Transverse colon (tissue), 4 donors: ENCODE measurements around the gene DKK1. TPM values are rescaled to one million over a fixed set of nuclear protein-coding genes. Genes with fewer than 3 reads are reported as not detected.

Experiments used
- DNase-seq: peaks from one replicate; pipeline ENCODE4 v3.0.0-alpha.2; 2019
- H3K27ac ChIP-seq, 4 donors: fragments of 200-600 bp; sonication (generic); 2 replicates each; pipeline ENCODE4 v1.5.1; 2016 to 2018; ENCODE audit warnings: inconsistent platforms in 4 of 4
- H3K27me3 ChIP-seq: fragments of 200-600 bp; sonication (generic); 2 replicates; pipeline ENCODE4 v1.5.1; 2017; ENCODE audit warnings: inconsistent platforms
- H3K36me3 ChIP-seq, 4 donors: fragments of 200-600 bp; sonication (generic); 2 replicates each; pipeline ENCODE4 v1.5.1; 2017 to 2019; ENCODE audit warnings: inconsistent platforms in 4 of 4
- H3K4me1 ChIP-seq, 4 donors: fragments of 200-600 bp; sonication (generic); 2 replicates each; pipeline ENCODE4 v1.5.1; 2017 to 2020; ENCODE audit warnings: inconsistent platforms in 4 of 4
- H3K4me3 ChIP-seq, 4 donors: fragments of 200-600 bp; sonication (generic); 1 replicate in 1 of 4; 2 replicates in 3 of 4; pipeline versions ENCODE4 v1.5.1 to v1.6.1; 2017 to 2019; ENCODE audit warnings: inconsistent platforms in 4 of 4
- H3K9me3 ChIP-seq, 2 donors: fragments of 200-600 bp; sonication (generic); 2 replicates each; pipeline ENCODE4 v1.5.1; 2017 to 2019; ENCODE audit warnings: inconsistent platforms in 2 of 2
- CTCF ChIP-seq, 5 experiments: fragments of 200-600 bp in 3 of 5; fragments of 450-650 bp in 2 of 5; sonication (generic) in 3 of 5; IDR thresholded peaks; 1 replicate in 2 of 5; 2 replicates in 3 of 5; pipeline ENCODE4 v1.5.1; 2016 to 2017; ENCODE audit warnings: antibody characterized with exemption in 5 of 5, inconsistent platforms in 3 of 5, mild to moderate bottlenecking in 2 of 5, moderate library complexity in 1 of 5
- EP300 ChIP-seq: sonication (generic); formaldehyde crosslinking; IDR thresholded peaks from one replicate; pipeline ENCODE4 v1.6.1; 2017; ENCODE audit warnings: antibody characterized with exemption, low read depth
- POLR2A ChIP-seq: fragments of 450-650 bp; IDR thresholded peaks from one replicate; pipeline ENCODE4 v1.6.1; 2016; ENCODE audit warnings: antibody characterized with exemption, mild to moderate bottlenecking, moderate library complexity
- POLR2AphosphoS5 ChIP-seq, 3 donors: sonication (generic); formaldehyde crosslinking; IDR thresholded peaks; one replicate each; pipeline ENCODE4 v1.6.1; 2016; ENCODE audit warnings: antibody characterized with exemption in 3 of 3
- WGBS, 2 donors: methylation state at CpG; one replicate each; pipeline ENCODE4 v1.1.5; 2018; ENCODE audit warnings: low coverage in 1 of 2; 5-methylcytosine and 5-hydroxymethylcytosine counted together
- in situ Hi-C, 4 donors: fragments of 200-750 bp; cut with MboI; loops; one replicate each; pipeline versions ENCODE4 v1.15.0 to v1.15.1; 2017; ENCODE audit warnings: low sequenced_read_pairs in 3 of 4, low pct_ligation_motif_present in 1 of 4, low pct_unique_long_range_greater_than_20kb in 1 of 4
- intact Hi-C: fragments of 100-400 bp; cut with DNase I; formaldehyde crosslinking; loops from one replicate; pipeline ENCODE4 v1.15.1; 2023; ENCODE audit warnings: low total_unique reads
- total RNA-seq, 4 donors: library from RNA; depleted of rRNA; stranded (reverse); fragments of >200 nt; gene quantifications; one replicate each; pipeline ENCODE4 v1.1.0, GENCODE V29; 2016

DKK1 gene
- total RNA-seq, 4 donors from 2014 or later = 0.27 TPM; not detected in 3

- TF ChIP-seq POLR2AphosphoS5 (IDR thresholded peaks at IDR 0.05) (no peak), CTCF (IDR thresholded peaks at IDR 0.05) (no peak), EP300 (no peak), POLR2A (no peak)
- no peak overlapping the region for H3K27ac ChIP-seq
- H3K27me3 ChIP-seq = no peaks in the 10 kb centered on the region
- no peaks in the 10 kb centered on the region for H3K4me1 ChIP-seq
- 84 to 86% methylated on average over 1 of the region's 1 CpG for WGBS, 2 donors
- H3K9me3 ChIP-seq = no peaks in the 10 kb centered on the region
- H3K4me3 ChIP-seq = no peak overlapping the region
- DNase-seq = no peak
- no peaks in the 10 kb centered on the region for H3K36me3 ChIP-seq
- in situ Hi-C loops = no loop called here
- intact Hi-C loops = no loop called here
Measured at GRCh38 chr10:52322323-52322722, 8.2 kb downstream of the DKK1 start.

GRCh38 chr10:52322936-52323335 is 8.9 kb downstream of the DKK1 start:
- in situ Hi-C loops (no loop called here), intact Hi-C loops (no loop called here)
- Histone ChIP-seq H3K9me3 (no peaks in the 10 kb centered on the region), H3K36me3 (no peaks in the 10 kb centered on the region), H3K4me3 (no peak overlapping the region), H3K4me1 (no peaks in the 10 kb centered on the region), H3K27ac (no peak overlapping the region), H3K27me3 (no peaks in the 10 kb centered on the region)
- TF ChIP-seq POLR2AphosphoS5 (IDR thresholded peaks at IDR 0.05) (no peak), CTCF (IDR thresholded peaks at IDR 0.05) (no peak), EP300 (no peak), POLR2A (no peak)
- 88 to 97% methylated on average over 1 of the region's 1 CpG for WGBS, 2 donors
- DNase-seq = no peak

- no peak overlapping the region for H3K27ac ChIP-seq
- no peaks in the 10 kb centered on the region for H3K27me3 ChIP-seq
- DNase-seq = no peak
- H3K4me1 ChIP-seq = no peaks in the 10 kb centered on the region
- no peaks in the 10 kb centered on the region for H3K36me3 ChIP-seq
- TF ChIP-seq POLR2AphosphoS5 (IDR thresholded peaks at IDR 0.05) (no peak), CTCF (IDR thresholded peaks at IDR 0.05) (no peak), EP300 (no peak), POLR2A (no peak)
- no peaks in the 10 kb centered on the region for H3K9me3 ChIP-seq
- in situ Hi-C loops (no loop called here), intact Hi-C loops (no loop called here)
- 65 to 68% methylated on average over 2 of the region's 2 CpGs for WGBS, 2 donors
- no peak overlapping the region for H3K4me3 ChIP-seq
Measured at GRCh38 chr10:52326382-52326781, 12.3 kb downstream of the DKK1 start.

GRCh38 chr10:52331638-52332364 is 17.7 kb downstream of the DKK1 start:
- Histone ChIP-seq H3K4me3 (no peak overlapping the region), H3K27ac (no peak overlapping the region), H3K4me1 (no peaks in the 10 kb centered on the region), H3K36me3 (no peaks in the 10 kb centered on the region), H3K27me3 (no peaks in the 10 kb centered on the region), H3K9me3 (no peaks in the 10 kb centered on the region)
- intact Hi-C loops (no loop called here), in situ Hi-C loops (no loop called here)
- 84 to 85% methylated on average over 2 to 3 of the region's 3 CpGs for WGBS, 2 donors
- TF ChIP-seq CTCF (IDR thresholded peaks at IDR 0.05) = no peak
- TF ChIP-seq EP300 = no peak
- no peak for TF ChIP-seq POLR2AphosphoS5 (IDR thresholded peaks at IDR 0.05)
- TF ChIP-seq POLR2A = no peak
- no peak for DNase-seq
